Astrocyte of the hippocampus (primary cell): Measurements from ENCODE around the gene SPA17.
A peak's percentile ranks its signal among the peaks of the same experiment; 100 is the strongest.

Experiments
- DNase-seq: peaks from one replicate; pipeline ENCODE4 v3.0.0; 2011; ENCODE audit warnings: low read depth, low spot score

SPA17 gene

DNA sequence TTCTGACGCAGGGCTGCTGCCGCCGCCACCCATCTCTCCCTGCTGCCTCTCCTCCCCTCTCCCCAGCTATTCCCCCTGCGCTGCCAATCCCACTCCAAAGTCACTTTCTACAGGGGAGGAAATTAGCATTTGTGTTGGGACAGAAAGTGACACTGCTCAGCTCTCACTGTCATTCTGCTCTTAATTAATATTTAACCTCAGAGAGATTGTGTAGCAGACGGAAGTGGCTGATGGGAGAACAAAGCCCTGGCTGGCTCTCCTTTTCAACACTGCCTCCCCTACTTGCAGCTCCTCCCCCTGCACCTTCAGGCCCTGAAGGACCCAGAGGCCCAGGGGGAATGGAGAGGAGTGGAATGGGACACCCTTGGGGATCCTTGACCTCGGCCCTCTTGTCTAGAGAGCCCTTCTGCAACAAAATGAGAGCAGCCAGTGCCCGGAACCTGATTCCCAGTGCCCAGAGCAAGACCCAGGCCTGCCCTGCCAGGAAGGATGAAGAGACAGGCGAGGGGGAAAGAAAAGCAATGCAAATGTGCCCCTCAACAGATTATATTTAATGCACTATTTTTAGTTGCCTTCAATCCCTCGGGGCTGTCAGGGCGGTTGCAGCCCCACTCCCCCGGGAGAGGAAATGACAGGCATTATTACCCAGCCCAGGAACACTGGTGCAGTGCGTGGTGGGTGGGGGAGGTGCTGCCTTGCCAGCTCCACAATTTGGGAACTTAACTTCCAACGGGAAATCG, 51.4 kb downstream of the SPA17 start:
- no peak for DNase-seq

DNA sequence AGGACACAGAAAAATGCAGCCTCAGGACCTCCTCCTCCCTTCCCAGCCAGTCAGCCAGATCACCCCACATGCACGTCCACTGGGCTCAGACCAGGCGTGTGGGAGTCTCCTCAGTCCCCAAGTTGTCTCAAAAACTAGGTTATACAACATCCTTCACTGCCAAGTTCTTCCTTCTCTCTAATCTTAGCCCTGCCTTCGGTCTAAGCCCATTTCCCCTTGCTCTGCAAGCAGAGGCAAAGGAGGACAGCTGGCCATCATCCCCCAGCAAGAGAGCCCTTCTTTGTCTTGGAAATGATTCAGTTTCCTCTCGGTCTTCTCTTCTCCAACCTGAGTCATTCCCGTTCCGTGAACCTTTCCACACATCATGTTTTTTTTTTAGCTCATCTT, 52.0 kb downstream of the SPA17 start:
- DNase-seq, result no peak

DNA sequence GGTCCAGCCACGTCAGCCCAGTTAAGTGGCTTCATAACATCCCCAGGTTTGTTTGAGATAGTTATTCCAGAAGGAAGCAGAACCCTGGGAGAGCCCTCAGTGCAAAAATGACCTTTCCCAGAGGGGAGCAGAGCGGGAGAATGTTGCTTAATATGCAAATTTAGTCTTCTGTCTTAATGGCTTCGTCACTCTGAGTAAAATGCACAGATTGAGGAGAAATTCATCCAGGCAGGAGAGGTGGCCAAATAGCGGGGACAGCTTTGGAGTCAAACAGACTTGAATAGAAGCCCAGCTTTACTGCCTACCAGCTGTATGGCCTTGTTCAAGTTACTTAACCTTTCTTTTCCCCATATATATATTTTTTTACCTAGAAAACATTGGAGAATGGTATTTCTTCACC, 53.8 kb downstream of the SPA17 start:
- no peak for DNase-seq

DNA sequence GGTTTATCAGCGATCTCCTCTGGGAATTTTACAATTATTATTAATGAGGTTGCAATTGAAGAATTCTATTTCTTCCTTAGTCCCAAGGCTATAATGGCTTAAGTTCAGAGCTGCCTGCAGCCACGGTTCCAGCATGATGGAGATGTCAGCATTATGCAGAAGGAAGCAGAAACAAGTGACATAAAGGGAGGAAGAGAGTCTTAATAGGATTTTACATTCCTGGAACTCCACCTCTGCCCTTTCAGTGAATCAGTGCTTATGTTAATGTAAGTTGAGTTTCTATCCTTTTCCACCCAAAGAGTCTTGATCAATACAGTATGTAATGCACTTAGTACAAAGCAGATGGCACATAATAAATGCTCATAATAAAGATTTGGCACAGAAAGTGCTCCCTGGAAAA, 54.4 kb downstream of the SPA17 start:
- no peak for DNase-seq

DNA sequence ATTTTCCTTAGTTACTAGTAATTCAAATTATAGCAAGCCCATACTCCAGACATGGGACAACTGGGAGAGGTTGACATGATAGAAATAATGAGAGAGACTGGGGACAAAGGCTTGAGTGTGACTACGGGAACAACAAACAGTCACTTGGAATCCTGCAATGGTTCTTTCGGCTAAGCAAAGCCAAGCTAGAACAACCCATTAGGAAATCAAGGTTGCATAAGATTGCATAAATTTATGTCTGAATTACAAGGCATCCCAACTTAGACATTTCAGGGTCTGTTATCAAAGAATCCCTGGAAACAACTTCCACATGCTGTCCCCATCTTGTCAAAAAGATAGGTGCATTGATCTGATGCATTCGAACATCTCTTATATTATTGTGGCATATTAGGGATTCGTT, 55.9 kb downstream of the SPA17 start:
- DNase-seq, result no peak

DNA sequence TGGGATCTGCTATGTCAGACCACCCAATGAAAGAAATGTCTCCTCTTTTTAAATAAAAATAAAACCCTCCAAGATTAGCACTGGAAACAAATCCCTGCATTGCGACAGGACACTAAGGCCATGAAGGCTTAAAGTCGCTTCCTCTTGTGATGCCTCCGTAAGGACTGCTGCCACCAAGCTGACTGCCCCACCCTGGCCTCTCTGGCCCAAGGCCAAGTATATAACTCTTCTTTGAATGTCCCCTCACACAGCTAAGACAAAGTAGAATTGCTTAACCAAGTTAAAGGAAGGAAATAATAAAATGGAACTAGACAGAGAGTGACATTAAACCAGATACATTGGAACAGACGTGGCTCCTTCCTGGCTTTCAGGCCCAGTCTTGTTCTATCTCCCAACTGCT, 58.5 kb downstream of the SPA17 start:
- no peak for DNase-seq

DNA sequence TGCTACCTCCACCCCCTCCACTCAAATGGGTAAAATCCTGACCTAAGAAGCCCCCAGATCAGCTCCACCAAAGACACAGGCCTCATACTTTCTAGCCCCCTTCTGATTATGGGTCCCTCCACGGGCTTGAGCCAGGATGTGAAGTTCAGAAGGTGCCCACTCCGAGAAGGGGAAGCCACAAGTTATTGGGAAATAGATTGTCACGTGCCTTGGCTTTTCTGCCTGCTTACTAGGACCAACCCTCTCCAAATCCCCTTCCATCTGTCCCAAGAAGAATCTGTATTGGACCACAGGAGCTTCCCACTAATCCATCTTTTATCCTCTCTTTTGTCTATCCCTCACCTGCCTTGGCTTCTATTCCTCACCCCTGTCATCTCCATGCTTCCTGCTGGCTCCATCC, 63.0 kb downstream of the SPA17 start:
- no peak for DNase-seq

DNA sequence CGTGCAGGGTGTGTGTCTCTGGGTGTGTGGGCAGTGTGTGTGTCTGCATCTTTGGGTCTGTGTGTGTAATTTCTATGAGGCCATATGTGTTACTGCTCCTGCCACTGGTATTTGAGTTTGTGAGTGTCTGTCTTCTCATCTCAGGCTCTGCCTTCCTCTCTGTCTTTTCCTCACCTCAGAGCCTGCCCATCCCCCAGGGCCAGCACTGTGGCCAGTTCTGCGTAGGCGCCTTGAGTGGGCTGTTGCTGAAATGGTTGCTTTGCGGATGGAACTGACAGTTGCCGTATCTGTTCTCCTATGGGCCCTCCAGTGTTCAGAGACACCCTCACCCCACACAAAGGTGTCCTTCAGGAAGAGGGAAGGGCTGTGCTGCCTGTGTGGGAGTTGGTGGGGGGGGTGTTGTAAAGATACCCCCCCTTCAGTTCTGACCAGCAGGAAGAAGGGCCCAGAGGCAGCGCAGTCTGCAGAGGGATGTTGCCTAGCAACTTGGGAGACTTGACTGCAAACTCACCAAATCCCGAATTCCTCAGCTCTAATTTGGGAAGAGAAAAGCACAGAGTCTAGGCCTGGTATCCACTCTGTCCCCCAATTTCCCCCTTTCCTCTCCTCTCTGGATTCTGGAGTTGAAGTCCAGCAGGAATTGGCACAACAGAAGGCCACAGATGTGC, 64.1 kb downstream of the SPA17 start:
- DNase-seq, result no peak

DNA sequence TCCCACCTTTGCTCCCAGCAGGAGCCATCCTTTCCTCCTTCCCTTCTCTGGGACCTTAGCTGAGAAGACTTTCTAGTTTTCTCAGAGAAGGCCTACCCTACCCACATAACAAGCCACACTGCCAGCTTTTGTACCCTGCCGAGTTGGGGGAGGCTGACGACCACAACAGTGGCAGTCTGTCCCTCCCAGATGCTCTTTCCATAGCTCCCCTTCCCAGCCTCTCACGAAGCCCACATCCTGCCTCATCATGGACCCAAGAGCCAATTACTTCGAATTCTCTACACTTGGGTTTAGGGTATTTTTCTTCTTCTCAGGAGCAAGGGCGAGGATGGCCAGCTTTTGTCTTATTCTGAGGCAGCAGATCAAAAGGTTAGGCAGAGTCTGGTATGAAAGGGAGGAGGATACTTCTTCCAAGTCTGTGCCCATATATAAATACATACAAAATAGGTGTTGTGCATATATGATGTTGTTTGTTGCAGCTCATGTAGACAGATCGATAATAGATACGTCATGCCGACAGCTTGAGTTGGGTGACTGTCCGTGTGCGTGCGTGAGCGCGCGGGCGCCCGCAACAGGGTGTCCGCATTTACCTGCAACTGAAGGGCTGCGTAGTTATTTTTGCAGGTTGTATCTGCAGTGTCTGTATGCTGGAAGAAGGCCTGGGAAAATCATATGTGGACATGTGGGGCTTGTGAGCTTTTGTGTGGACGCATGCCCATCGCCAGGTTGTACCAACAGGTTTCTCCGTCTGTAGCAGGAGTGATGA, 65.2 kb downstream of the SPA17 start:
- no peak for DNase-seq

DNA sequence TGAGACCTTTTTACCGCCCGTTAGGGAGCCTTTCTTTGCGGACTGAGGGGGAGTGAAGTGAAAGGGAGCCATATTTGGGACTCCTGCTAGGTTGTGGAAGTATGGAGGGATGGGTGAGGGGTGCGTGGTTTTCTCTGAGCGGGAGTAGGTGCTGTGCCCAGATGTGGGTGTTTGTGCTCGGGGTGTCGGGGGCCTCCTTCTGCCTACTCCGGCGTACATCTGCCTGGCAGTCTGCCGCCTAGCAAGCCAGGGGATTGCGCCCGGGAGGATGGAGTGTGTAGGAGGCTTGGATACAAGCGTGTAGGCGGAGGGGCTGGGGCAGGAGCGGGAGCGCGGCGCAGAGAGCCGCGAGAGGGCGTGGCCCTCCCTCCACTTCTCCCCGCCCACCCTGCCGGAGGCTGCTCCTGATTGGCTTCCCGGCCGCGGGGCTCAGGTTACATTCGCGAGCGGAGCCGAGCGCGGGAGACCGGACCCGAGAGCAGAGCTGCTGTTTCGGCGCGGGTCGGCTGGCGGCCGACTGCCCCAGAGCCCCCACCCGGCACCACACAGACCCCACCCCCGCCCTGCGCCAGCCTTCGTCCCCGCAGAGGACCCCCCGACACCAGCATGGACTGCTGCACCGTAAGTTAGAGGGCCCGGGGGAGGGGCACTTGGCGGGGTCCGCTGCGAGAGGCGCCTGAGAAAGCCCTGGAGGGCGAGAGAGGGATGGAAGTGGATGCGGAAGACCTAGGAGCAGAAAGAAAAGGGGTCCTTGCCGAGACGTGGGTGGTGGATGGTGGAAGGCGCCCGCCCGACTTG, 66.0 kb downstream of the SPA17 start, which contains the start of gene NRGN:
Gene NRGN (plus strand): TSS at position 464 of the 798 bp plus-strand sequence. CDS start 143 bp downstream, at position 607.
- peak; percentile 96 for DNase-seq

DNA sequence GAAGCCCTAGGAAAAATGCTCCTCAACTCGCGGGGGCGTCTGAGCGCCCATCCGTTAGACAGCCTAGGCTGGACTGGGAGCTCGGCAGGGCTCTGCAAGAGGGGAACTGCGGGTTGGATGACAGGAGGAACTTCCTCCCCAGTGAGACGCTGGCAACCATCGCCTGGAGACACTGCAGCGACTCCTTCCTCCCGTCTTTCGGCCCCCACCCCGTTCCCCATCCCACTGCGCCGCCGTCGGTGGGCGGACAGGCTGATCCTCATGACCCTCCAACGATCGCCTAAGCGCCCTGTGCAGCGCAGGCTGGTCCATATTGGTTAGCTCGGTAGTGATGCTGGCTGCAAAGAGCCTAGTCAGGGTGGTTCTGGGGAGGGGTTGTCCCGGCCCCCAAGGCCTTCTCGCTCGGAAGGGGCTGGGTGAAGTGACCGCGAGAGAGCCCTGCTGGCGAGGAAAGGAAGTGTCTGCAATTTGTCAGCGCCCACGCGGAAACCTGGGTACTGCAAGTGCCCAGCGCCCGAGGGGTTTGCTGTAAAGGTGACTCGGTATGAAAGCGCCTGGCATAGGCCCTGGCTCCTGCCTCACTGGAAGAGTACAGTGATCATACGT, 66.7 kb downstream of the SPA17 start:
- no peak for DNase-seq

DNA sequence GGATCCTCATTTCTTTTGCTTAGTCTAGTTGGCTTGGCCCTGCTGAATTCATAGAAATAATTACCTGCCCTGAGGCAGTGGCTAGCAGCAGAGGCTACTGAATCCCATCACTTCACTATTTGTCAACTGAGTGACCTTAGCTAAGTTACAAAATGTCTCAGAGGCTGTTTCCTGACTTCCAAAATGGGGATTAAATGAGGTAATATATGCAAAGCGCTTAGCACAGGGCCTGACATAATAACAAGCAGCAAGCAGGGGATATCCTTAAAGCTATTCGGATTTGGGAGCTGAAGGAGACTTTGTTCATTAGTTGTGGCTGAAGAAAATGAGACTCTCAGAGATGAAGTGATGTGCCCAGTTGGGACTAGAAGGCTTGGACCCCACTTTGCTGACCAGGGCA, 68.9 kb downstream of the SPA17 start:
- no peak for DNase-seq

DNA sequence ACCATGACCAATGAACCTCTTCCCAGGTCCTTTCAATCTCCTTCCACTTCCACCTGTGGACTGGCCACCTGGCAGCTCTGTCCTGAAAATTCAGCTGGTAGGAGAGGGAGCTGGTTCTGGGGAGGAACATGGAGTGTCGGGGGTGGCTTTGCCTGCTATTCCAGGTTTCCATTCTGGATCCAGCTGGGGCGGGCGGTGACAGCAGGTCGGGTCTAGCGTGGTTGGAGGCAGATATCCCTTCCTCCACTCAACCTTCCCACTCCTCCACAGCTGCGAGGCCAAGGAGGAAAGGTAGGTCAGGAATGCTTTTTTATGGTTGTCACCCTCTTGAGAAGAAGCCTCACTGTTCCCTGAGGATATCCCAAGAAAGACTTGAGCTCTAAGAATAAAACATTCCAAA, 69.3 kb downstream of the SPA17 start:
- no peak for DNase-seq

DNA sequence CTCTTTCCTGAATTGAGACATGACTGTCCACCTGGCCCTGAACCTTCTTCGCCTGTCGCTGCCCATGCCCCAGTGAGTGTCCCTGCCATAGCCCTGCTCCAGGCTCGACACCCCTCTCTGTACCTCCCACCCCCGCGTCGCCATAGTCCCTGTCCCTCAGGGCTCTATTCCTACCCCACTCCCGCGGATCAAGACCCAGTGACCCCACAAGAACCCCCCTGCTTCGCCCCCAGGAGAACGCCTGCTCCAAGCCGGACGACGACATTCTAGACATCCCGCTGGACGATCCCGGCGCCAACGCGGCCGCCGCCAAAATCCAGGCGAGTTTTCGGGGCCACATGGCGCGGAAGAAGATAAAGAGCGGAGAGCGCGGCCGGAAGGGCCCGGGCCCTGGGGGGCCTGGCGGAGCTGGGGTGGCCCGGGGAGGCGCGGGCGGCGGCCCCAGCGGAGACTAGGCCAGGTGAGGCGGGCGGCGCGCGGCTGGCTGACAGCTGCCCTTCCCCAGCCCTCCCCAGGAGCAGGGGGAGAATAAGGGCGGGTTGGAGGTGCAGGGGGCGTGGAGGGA, 71.6 kb downstream of the SPA17 start:
- no peak for DNase-seq

DNA sequence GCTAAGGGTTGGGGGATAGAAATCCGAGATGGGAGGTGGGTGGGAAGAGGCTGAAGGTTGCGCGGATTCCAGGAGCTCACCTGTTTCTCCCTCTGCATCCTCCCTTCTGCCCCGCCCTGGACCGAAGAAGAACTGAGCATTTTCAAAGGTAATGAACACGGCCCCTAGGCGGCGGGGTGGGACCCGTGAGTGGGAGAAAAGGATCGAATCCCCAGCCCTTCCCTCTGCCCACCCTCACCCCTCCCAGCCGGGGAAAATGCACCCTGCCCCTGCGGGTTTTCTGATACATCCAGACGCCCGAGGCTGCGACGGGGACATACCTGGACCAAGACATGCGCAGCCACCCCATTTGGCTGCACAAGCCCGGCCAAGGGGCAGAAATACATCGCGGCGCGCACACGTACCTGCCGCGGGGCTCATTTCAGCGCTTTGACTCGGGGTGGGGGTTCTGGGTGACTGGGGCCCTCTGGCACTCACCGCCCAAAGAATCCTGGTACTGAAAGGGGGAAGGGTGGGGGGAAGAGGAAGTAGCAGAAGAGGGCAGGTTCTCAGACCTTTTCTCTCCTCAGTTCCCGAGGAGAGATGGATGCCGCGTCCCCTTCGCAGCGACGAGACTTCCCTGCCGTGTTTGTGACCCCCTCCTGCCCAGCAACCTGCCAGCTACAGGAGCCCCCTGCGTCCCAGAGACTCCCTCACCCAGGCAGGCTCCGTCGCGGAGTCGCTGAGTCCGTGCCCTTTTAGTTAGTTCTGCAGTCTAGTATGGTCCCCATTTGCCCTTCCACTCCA, 72.3 kb downstream of the SPA17 start:
- no peak for DNase-seq

DNA sequence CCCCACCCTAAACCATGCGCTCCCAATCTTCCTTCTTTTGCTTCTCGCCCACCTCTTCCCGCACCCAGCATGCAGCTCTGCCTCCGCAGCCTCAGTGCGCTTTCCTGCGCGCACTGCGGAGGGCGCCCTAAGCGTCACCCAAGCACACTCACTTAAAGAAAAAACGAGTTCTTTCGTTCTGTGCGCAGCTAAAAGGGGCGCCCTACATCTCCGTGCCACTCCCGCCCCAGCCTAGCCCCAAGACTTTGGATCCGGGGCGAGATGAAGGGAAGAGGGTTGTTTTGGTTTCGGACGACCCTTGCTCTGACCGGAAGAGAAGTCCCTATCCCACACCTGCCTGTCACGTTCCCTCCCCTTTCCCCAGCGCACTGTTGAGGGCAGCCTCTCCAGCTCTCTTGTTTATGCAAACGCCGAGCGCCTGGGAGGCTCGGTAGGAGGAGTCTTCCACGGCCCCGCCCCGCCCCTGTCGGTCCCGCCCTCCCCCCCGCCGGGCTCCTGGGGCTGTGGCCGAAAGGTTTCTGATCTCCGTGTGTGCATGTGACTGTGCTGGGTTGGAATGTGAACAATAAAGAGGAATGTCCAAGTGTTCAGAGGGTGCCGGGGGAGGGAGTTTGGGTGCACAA, 73.0 kb downstream of the SPA17 start:
- peak; percentile 79 for DNase-seq
